Spleen (tissue), 7 donors: ENCODE measurements around the gene AGPAT3.

Experiments
- POLR2AphosphoS5 ChIP-seq, 3 donors: sonication (generic); formaldehyde crosslinking; IDR thresholded peaks; one replicate each; pipeline ENCODE4 v1.5.1; 2017; ENCODE audit warnings: antibody characterized with exemption in 3 of 3
- TF ChIP-seq, protein P1 (sequence below), 11 experiments: fragments of 200-600 bp in 7 of 11; fragments of 450-650 bp in 4 of 11; sonication (generic) in 4 of 11; IDR thresholded peaks in 8 of 11; conservative IDR thresholded peaks in 3 of 11; 1 replicate in 7 of 11; 2 replicates in 4 of 11; pipeline versions ENCODE4 v1.4.0 to v1.8.0; 2016 to 2021; ENCODE audit warnings: antibody characterized with exemption in 11 of 11, inconsistent platforms in 4 of 11, mild to moderate bottlenecking in 1 of 11
- donor health status: DM: no; HTN: no; CAD: no; lungs with moderate emphysema.
- donor health status: DM: no; HTN: no; CAD: no.
- donor health status: DM: no; HTN: no; CAD: no.

DNA sequence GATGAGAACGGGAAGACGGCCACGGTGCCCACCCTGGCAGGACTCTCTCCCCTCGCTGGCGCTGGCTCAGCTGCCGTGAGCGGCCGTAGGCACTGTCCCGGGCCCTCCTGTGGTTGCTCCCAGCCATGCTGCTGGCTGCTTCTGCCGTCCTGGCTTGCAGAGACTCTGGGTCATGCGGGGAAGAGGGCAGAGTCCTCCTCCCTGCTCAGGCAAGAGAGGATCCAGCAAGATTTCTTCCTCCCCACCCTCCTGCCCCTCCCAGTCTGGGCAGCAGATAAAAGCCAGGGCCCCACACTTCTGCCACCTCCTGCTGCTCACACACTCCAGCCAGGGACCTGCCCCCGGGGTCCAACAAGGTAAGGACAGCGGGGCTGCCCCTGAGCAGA, 60.1 kb downstream of the AGPAT3 start:
- TF ChIP-seq POLR2AphosphoS5 (IDR thresholded peaks at IDR 0.05) = no peak
- TF ChIP-seq, protein P1, sequence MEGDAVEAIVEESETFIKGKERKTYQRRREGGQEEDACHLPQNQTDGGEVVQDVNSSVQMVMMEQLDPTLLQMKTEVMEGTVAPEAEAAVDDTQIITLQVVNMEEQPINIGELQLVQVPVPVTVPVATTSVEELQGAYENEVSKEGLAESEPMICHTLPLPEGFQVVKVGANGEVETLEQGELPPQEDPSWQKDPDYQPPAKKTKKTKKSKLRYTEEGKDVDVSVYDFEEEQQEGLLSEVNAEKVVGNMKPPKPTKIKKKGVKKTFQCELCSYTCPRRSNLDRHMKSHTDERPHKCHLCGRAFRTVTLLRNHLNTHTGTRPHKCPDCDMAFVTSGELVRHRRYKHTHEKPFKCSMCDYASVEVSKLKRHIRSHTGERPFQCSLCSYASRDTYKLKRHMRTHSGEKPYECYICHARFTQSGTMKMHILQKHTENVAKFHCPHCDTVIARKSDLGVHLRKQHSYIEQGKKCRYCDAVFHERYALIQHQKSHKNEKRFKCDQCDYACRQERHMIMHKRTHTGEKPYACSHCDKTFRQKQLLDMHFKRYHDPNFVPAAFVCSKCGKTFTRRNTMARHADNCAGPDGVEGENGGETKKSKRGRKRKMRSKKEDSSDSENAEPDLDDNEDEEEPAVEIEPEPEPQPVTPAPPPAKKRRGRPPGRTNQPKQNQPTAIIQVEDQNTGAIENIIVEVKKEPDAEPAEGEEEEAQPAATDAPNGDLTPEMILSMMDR (IDR thresholded peaks at IDR 0.05 in 8 of 11, conservative IDR thresholded peaks at IDR 0.05 in 3 of 11) = no peak
